ENCODE results near the gene NEDD4L. TPM values are rescaled to one million over a fixed set of nuclear protein-coding genes. Genes with fewer than 3 reads are reported as not detected.

The NEDD4L gene
- total RNA-seq, 1 donor from 2014 or later, result 41.4 TPM

- H3K27me3 Mint-ChIP-seq (ENCODE audit: low read depth), result no peaks in the 10 kb centered on the region
These were observed 118.1 kb downstream of the NEDD4L start for GRCh38 chr18:58162127-58162526.

DNA sequence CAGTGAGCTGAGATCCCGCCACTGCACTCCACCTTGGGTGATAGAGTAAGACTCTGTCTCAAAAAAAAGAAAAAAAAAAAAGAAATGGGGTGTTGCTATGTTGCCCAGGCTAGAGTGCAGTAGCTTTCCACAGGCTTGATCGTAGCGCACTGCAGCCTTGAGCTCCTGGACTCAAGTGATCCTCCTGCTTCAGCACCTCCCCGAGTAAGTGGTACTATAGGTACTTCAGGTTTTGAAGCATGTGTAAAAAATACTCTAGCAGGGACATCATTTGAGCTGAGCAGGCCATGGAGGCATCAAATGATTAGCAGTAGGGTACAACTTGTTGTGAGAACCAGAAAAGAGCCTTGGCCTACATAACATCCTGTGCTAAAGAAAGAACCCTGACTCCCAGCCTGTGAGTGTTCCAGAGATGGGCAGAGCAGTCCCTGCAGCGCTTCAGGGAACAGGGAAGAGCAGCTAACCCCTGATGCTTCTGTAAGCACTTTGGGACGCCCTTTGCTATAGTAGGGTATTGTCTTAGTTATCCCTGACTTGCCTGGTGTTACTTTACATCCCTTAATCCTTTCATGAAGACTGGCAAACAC lies 119.1 kb downstream of the NEDD4L start:
- H3K9me3 Mint-ChIP-seq, result no peaks in the 10 kb centered on the region
- no peak overlapping the region for H3K4me3 Mint-ChIP-seq
- no peak for DNase-seq (ENCODE audit: low read depth, low spot score)
- no peak for TF ChIP-seq CTCF (conservative IDR thresholded peaks at IDR 0.05)
- no peaks in the 10 kb centered on the region for H3K36me3 Mint-ChIP-seq (ENCODE audit: low read depth)
- H3K27me3 Mint-ChIP-seq (ENCODE audit: low read depth), result no peaks in the 10 kb centered on the region
- H3K27ac Mint-ChIP-seq (ENCODE audit: unreplicated experiment), result no peak overlapping the region
- H3K4me1 Mint-ChIP-seq, result peaks cover 19% of the 10 kb centered on the region

More at GRCh38 chr18:58162127-58162526, 118.1 kb downstream of the NEDD4L start:
- Mint-ChIP-seq H3K4me1 (peaks cover 18% of the 10 kb centered on the region), H3K9me3 (no peaks in the 10 kb centered on the region), H3K36me3 (ENCODE audit: low read depth) (no peaks in the 10 kb centered on the region), H3K4me3 (no peak overlapping the region), H3K27ac (ENCODE audit: unreplicated experiment) (no peak overlapping the region)
- TF ChIP-seq CTCF (conservative IDR thresholded peaks at IDR 0.05), result no peak
- DNase-seq (ENCODE audit: low read depth, low spot score), result no peak

- Mint-ChIP-seq H3K36me3 (ENCODE audit: low read depth) (no peaks in the 10 kb centered on the region), H3K9me3 (no peaks in the 10 kb centered on the region), H3K27ac (ENCODE audit: unreplicated experiment) (no peak overlapping the region), H3K4me1 (peaks cover 29% of the 10 kb centered on the region), H3K4me3 (no peak overlapping the region), H3K27me3 (ENCODE audit: low read depth) (no peaks in the 10 kb centered on the region)
- no peak for TF ChIP-seq CTCF (conservative IDR thresholded peaks at IDR 0.05)
- DNase-seq (ENCODE audit: low read depth, low spot score), result no peak
These were observed 122.3 kb downstream of the NEDD4L start for GRCh38 chr18:58166278-58166844.

- Mint-ChIP-seq H3K36me3 (ENCODE audit: low read depth) (no peaks in the 10 kb centered on the region), H3K9me3 (no peaks in the 10 kb centered on the region)
These were observed 123.0 kb downstream of the NEDD4L start for GRCh38 chr18:58167073-58167472.

GRCh38 chr18:58168221-58168620 lies 124.2 kb downstream of the NEDD4L start:
- Mint-ChIP-seq H3K27ac (ENCODE audit: unreplicated experiment) (no peak overlapping the region), H3K27me3 (ENCODE audit: low read depth) (no peaks in the 10 kb centered on the region), H3K4me3 (no peak overlapping the region)

More at GRCh38 chr18:58167073-58167472, 123.0 kb downstream of the NEDD4L start:
- Mint-ChIP-seq H3K4me1 (peaks cover 22% of the 10 kb centered on the region), H3K27me3 (ENCODE audit: low read depth) (no peaks in the 10 kb centered on the region), H3K27ac (ENCODE audit: unreplicated experiment) (no peak overlapping the region), H3K4me3 (no peak overlapping the region)
- TF ChIP-seq CTCF (conservative IDR thresholded peaks at IDR 0.05), result no peak
- no peak for DNase-seq (ENCODE audit: low read depth, low spot score)

More at GRCh38 chr18:58168221-58168620, 124.2 kb downstream of the NEDD4L start:
- TF ChIP-seq CTCF (conservative IDR thresholded peaks at IDR 0.05), result no peak
- no peaks in the 10 kb centered on the region for H3K36me3 Mint-ChIP-seq (ENCODE audit: low read depth)
- peaks cover 19% of the 10 kb centered on the region for H3K4me1 Mint-ChIP-seq
- H3K9me3 Mint-ChIP-seq, result no peaks in the 10 kb centered on the region
- no peak for DNase-seq (ENCODE audit: low read depth, low spot score)
